HG02884 (cell line): ENCODE results near the gene SPINK4.

ENCODE experiments used
- ATAC-seq: cut with Tn5 transposase; IDR thresholded peaks from one replicate; pipeline ENCODE4 v1.9.1; 2021; ENCODE audit warnings: mild to moderate bottlenecking, moderate library complexity; ENCODE audit not compliant: unreplicated experiment

SPINK4 gene

GRCh38 chr9:33229359-33230114 lies 10.4 kb upstream of the SPINK4 start:
- ATAC-seq = no peak

GRCh38 chr9:33230756-33231622 lies 9.0 kb upstream of the SPINK4 start:
- ATAC-seq = no peak

- no peak for ATAC-seq
Observed at GRCh38 chr9:33231623-33231942, 8.4 kb upstream of the SPINK4 start.

- no peak for ATAC-seq
Observed at GRCh38 chr9:33232815-33233214, 7.2 kb upstream of the SPINK4 start.

GRCh38 chr9:33233626-33234342 lies 6.2 kb upstream of the SPINK4 start:
- no peak for ATAC-seq

- ATAC-seq = no peak
Observed at GRCh38 chr9:33234511-33235467, 5.2 kb upstream of the SPINK4 start.

GRCh38 chr9:33236571-33236970 lies 3.4 kb upstream of the SPINK4 start:
- no peak for ATAC-seq

GRCh38 chr9:33241298-33241697 lies 1.3 kb downstream of the SPINK4 start:
- no peak for ATAC-seq

GRCh38 chr9:33242609-33243134 lies 2.7 kb downstream of the SPINK4 start:
- no peak for ATAC-seq

GRCh38 chr9:33244137-33244784 lies 4.3 kb downstream of the SPINK4 start:
- ATAC-seq = no peak

GRCh38 chr9:33245341-33245740 lies 5.4 kb downstream of the SPINK4 start:
- ATAC-seq = no peak

- ATAC-seq = no peak
Observed at GRCh38 chr9:33246269-33246860, 6.4 kb downstream of the SPINK4 start.

GRCh38 chr9:33248606-33249005 lies 8.6 kb downstream of the SPINK4 start:
- ATAC-seq = no peak

GRCh38 chr9:33249087-33249658 lies 9.2 kb downstream of the SPINK4 start:
- ATAC-seq = no peak

GRCh38 chr9:33249983-33250382 lies 10.0 kb downstream of the SPINK4 start:
- ATAC-seq = no peak

- ATAC-seq = no peak
Observed at GRCh38 chr9:33250458-33250995, 10.6 kb downstream of the SPINK4 start.

GRCh38 chr9:33254211-33254610 lies 14.2 kb downstream of the SPINK4 start:
- no peak for ATAC-seq

GRCh38 chr9:33255014-33255413 lies 15.0 kb downstream of the SPINK4 start:
- ATAC-seq = no peak

GRCh38 chr9:33255471-33255870 lies 15.5 kb downstream of the SPINK4 start:
- ATAC-seq = no peak
